Epithelial cell of proximal tubule (primary cell): ENCODE data around the gene KANSL1L. TPM values are rescaled to one million over a fixed set of nuclear protein-coding genes. Genes with fewer than 3 reads are reported as not detected.
"Not testable (repeated sequence)": the region's sequence is repeated elsewhere in the genome, so short reads cannot be mapped to it uniquely, and the experiment has no call there.

Experiments
- DNase-seq: peaks from one replicate; pipeline ENCODE4 v3.0.0-alpha.2; 2011; ENCODE audit warnings: low read depth
- H3K4me3 ChIP-seq: 2 replicates; pipeline ENCODE4 v1.5.1; 2011; ENCODE audit warnings: low read depth, mild to moderate bottlenecking, low read length
- CTCF ChIP-seq: conservative IDR thresholded peaks from 2 replicates; pipeline ENCODE4 v1.5.1; 2012; ENCODE audit warnings: low read depth, mild to moderate bottlenecking, low read length
- total RNA-seq: library from RNA; depleted of rRNA; stranded (reverse); fragments of >200 nt; gene quantifications from 2 replicates; pipeline ENCODE4 v1.2.3, GENCODE V29; 2015

KANSL1L gene
- total RNA-seq, 1 donor from 2014 or later, result 5.6 TPM

GRCh38 chr2:210189452-210190138 is 18.4 kb upstream of the KANSL1L start:
- TF ChIP-seq CTCF, result no peak
- peak; percentile 91 for DNase-seq

GRCh38 chr2:210188755-210189154 is 17.5 kb upstream of the KANSL1L start:
- no peak for DNase-seq
- H3K4me3 ChIP-seq, result no peak overlapping the region
- TF ChIP-seq CTCF, result no peak

More at GRCh38 chr2:210189452-210190138, 18.4 kb upstream of the KANSL1L start:
- H3K4me3 ChIP-seq, result peak overlapping the region; percentile 42

GRCh38 chr2:210188190-210188589 is 17.0 kb upstream of the KANSL1L start:
- no peak for TF ChIP-seq CTCF
- no peak overlapping the region for H3K4me3 ChIP-seq

GRCh38 chr2:210183936-210184335 is 12.7 kb upstream of the KANSL1L start:
- DNase-seq, H3K4me3 ChIP-seq: not testable (repeated sequence)

More at GRCh38 chr2:210188190-210188589, 17.0 kb upstream of the KANSL1L start:
- no peak for DNase-seq

GRCh38 chr2:210181606-210182088 is 10.4 kb upstream of the KANSL1L start:
- H3K4me3 ChIP-seq, DNase-seq: not testable (repeated sequence)

GRCh38 chr2:210181033-210181605 is 9.9 kb upstream of the KANSL1L start:
- not testable (repeated sequence) for H3K4me3 ChIP-seq, DNase-seq

- TF ChIP-seq CTCF, result no peak
Observed at GRCh38 chr2:210180477-210180876, 9.3 kb upstream of the KANSL1L start.

GRCh38 chr2:210179351-210179990 is 8.3 kb upstream of the KANSL1L start:
- no peak overlapping the region for H3K4me3 ChIP-seq
- no peak for DNase-seq
- no peak for TF ChIP-seq CTCF

More at GRCh38 chr2:210180477-210180876, 9.3 kb upstream of the KANSL1L start:
- no peak for DNase-seq
- H3K4me3 ChIP-seq, result no peak overlapping the region
